Omental fat pad (tissue), 4 donors: ENCODE results near the gene PCNT. TPM values are rescaled to one million over a fixed set of nuclear protein-coding genes. Genes with fewer than 3 reads are reported as not detected.
"Not testable (repeated sequence)": the region's sequence is repeated elsewhere in the genome, so short reads cannot be mapped to it uniquely, and the experiment has no call there.

ENCODE experiments used
- ATAC-seq: fragments of 150-250 bp; one replicate; pipeline ENCODE4 v1.9.1; 2016; ENCODE audit warnings: mild to moderate bottlenecking, moderate library complexity; ENCODE audit not compliant: low FRiP score
- DNase-seq: peaks from one replicate; pipeline ENCODE4 v3.0.0-alpha.2; 2019; ENCODE audit warnings: low spot score
- total RNA-seq, 4 donors: library from RNA; depleted of rRNA; stranded (reverse); fragments of >200 nt; gene quantifications; one replicate each; pipeline ENCODE4 v1.1.0, GENCODE V29; 2016
- TF ChIP-seq, protein P1 (sequence below), 3 donors: fragments of 450-650 bp; IDR thresholded peaks; one replicate each; pipeline ENCODE4 v1.5.1; 2016 to 2017; ENCODE audit warnings: antibody characterized with exemption in 3 of 3, mild to moderate bottlenecking in 3 of 3, moderate library complexity in 2 of 3

PCNT gene
- total RNA-seq, 4 donors from 2014 or later: 23.0 to 51.7 (median 24.4) TPM

DNA sequence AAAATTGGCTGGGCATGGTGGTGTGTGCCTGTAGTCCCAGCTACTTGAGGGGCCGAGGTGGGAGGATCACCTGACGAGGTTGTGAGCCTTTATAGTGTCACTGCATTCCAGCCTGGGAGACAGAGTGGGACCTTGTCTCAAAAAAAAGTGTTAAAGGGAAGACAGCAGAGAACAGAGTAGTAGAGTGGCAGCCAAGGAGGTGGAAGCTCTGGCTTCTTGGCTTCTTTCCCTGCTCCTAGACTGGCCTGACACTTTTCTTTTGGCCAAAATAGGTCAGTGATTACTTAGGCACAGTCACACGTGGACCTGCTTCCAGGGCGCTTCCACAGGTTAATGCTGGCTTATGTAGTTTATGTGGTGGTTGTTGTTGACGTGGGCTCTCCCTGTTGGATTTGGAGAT, 138.0 kb downstream of the PCNT start:
- DNase-seq (no peak), ATAC-seq (no peak)
- TF ChIP-seq, protein P1, sequence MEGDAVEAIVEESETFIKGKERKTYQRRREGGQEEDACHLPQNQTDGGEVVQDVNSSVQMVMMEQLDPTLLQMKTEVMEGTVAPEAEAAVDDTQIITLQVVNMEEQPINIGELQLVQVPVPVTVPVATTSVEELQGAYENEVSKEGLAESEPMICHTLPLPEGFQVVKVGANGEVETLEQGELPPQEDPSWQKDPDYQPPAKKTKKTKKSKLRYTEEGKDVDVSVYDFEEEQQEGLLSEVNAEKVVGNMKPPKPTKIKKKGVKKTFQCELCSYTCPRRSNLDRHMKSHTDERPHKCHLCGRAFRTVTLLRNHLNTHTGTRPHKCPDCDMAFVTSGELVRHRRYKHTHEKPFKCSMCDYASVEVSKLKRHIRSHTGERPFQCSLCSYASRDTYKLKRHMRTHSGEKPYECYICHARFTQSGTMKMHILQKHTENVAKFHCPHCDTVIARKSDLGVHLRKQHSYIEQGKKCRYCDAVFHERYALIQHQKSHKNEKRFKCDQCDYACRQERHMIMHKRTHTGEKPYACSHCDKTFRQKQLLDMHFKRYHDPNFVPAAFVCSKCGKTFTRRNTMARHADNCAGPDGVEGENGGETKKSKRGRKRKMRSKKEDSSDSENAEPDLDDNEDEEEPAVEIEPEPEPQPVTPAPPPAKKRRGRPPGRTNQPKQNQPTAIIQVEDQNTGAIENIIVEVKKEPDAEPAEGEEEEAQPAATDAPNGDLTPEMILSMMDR (IDR thresholded peaks at IDR 0.05): no peak

DNA sequence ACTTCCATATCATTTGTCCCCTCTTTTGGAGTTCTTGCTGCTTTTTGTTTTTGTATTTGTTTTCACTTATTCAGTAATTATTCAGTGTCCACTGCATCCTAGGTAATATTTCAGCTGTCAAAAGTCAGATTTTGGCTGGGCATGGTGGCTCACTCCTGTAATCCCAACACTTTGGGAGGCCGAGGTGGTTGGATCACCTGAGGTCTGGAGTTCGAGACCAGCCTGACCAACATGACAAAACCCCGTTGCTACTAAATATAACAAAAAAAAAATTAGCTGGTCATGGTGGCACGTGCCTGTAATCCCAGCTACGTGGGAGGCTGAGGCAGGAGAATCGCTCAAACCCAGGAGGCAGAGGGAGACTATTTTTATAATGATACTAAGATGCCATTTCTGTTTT, 141.2 kb downstream of the PCNT start:
- not testable (repeated sequence) for ATAC-seq, DNase-seq

DNA sequence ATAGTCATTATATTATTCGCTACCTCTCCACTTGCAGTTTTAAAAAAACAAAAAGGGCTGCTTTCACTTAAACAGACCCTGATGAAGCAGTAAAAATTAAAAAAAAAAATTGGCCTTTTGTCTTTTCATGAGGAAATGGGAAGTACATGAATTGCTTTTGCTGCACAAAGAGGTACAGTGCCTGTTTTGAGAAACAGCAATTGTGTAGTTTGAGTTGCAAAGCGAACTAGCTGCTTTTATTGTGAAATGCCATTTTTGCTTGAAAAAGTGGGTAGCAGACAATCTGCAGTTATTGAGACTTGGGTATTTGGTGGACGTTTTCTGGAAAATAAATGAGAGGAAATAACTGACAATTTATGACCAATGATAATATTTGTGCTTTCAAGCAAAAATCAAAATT, 141.7 kb downstream of the PCNT start:
- TF ChIP-seq, protein P1 (IDR thresholded peaks at IDR 0.05): no peak
- ATAC-seq: no peak
- DNase-seq: no peak

DNA sequence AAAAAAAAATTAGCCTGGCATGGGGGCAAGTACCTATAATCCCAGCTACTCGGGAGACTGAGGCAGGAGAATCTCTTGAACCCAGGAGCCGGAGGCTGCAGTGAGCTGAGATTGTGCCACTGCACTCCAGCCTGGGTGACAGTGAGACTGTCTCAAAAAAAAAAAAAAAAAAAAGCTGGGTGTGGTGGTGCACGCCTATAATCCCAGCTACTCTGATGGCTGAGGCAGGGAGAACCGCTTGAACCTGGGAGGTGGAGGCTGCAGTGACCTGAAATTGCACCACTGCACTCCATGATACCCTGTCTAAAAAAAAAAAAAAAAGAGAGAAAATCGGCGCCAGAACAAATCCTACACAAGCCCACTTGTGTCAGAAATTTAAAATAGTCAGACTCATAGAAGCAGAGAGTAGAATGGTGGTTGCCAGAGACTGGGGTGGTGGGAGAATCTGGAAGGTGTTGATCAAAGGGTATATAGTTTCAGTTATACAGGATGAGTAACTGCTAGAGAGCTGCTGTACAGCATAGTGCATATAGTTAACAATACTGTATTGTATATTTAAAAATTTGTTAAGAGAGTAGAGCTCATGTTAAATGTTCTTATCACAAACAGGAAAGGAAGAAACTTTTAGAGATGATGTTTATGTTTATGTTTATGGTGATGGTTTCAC, 144.3 kb downstream of the PCNT start:
- ATAC-seq (no peak), DNase-seq (no peak)
- TF ChIP-seq, protein P1 (IDR thresholded peaks at IDR 0.05): no peak

DNA sequence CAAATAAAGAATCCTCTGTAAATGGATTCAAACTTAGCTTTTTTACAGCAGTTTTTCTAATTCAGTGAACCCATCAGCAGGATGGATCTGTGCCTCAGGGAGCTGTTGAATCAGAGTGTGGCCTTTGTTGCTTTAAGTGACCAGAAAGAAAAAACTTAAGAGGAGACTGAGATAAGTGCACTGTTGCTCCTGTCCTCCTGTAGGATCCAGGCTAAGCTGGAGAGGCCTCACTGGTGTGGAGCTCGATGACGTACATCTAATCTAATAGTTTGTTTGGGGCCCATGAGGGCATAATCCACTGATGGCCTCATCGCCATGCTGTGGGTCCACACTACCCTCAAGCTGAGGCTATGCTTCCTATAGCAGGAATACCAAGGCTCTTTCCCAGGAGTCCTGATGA, 145.3 kb downstream of the PCNT start:
- TF ChIP-seq, protein P1 (IDR thresholded peaks at IDR 0.05): no peak
- DNase-seq (no peak), ATAC-seq (no peak)

DNA sequence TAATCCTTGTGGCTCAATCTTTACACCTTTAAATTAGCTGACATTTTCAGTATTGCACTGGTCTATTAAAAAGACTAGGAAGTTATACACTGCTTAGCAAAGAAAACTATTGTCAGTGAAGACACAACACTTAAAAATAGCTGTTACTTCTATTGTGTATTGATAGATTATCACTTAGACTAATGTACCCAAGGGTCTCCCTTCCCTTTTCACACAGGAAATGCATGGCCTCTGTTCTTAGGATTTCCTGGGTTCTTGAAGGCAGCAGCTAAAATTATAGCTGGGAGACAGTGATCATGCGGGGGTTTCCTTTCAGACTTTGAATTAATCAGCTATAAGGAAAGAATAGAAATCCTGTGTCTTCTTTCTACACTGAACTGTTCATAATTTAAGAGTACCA, 147.6 kb downstream of the PCNT start:
- no peak for DNase-seq
- TF ChIP-seq, protein P1 (IDR thresholded peaks at IDR 0.05): no peak
- ATAC-seq: no peak

DNA sequence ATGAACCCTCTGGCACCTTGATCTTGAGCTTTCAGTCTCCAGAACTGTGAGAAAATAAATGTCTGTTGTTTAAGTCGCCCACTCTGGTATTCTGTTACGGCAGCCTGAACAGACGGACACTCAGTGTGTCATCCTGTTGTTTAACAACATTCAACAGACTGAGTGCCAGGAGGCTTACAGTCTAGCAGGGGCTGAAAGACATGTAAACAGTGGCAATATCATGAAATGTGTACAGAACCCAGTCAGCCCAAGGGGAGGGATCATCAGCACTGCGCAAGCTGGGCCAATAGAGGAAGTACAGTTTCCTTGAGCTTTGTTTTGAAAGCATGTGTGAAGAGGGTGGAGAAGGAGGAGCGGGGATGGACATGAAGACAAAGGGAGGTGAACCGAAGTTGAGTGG, 148.3 kb downstream of the PCNT start:
- ATAC-seq: no peak
- TF ChIP-seq, protein P1 (IDR thresholded peaks at IDR 0.05): no peak
- DNase-seq: no peak
